ENCODE measurements around the gene BUB1.

The BUB1 gene

GRCh38 chr2:110659248-110659647, 18.6 kb downstream of the BUB1 start:
- no peak overlapping the region for H2BK15ac ChIP-seq (ENCODE audit: low read length)
- no peak overlapping the region for H4K8ac ChIP-seq (ENCODE audit: low read depth, low read length)
- DNase-seq (ENCODE audit: low spot score), result no peak
- H2BK5ac ChIP-seq (ENCODE audit: low read length), result no peak overlapping the region
- H3K4ac ChIP-seq (ENCODE audit: low read length), result no peak overlapping the region
- no peak overlapping the region for H3K18ac ChIP-seq (ENCODE audit: low read length)
- H3K9me3 ChIP-seq (replicated peaks in 1 of 2; ENCODE audit: control insufficient read depth in 2 of 2, insufficient read depth in 1 of 2, low read depth in 1 of 2, low read length in 2 of 2), result no peaks in the 10 kb centered on the region
- H3K27ac ChIP-seq (replicated peaks; ENCODE audit: low read length), result no peak overlapping the region
- peaks cover 2% of the 10 kb centered on the region for H3K79me1 ChIP-seq (ENCODE audit: low read depth, low read length)
- H3K36me3 ChIP-seq (replicated peaks in 1 of 2; ENCODE audit: control insufficient read depth in 2 of 2, insufficient read depth in 2 of 2, low read length in 2 of 2), result peaks cover 37 to 96% of the 10 kb centered on the region in 2 donors
- H3K4me2 ChIP-seq (ENCODE audit: insufficient read depth, low read length, poor library complexity, severe bottlenecking), result no peak overlapping the region
- H3K4me3 ChIP-seq (ENCODE audit: low read length in 2 of 2), result no peak overlapping the region
- no peak overlapping the region for H4K91ac ChIP-seq (ENCODE audit: low read depth, low read length, poor library complexity)
- no peak overlapping the region for H3K23ac ChIP-seq (ENCODE audit: low read depth, low read length, poor library complexity)
- WGBS, 2 donors (ENCODE audit: extremely low coverage in 2 of 2, insufficient read length in 2 of 2, insufficient replicate concordance in 1 of 2), result no CpG with 5 or more reads among the region's 2 CpGs
- H2AK5ac ChIP-seq (ENCODE audit: low read depth, low read length), result no peak overlapping the region
- H3K9ac ChIP-seq (ENCODE audit: low read depth, low read length, poor library complexity), result no peak overlapping the region
- no peak overlapping the region for H2BK12ac ChIP-seq (ENCODE audit: low read length)
- no peaks in the 10 kb centered on the region for H3K4me1 ChIP-seq (ENCODE audit: control insufficient read depth in 2 of 2, insufficient read depth in 1 of 2, low read depth in 1 of 2, low read length in 2 of 2)
- H2BK120ac ChIP-seq (ENCODE audit: low read depth, low read length), result no peak overlapping the region
- H3K14ac ChIP-seq (ENCODE audit: low read length), result no peak overlapping the region
- H2AFZ ChIP-seq (ENCODE audit: low read length), result no peak overlapping the region
- H3K27me3 ChIP-seq (ENCODE audit: control insufficient read depth in 3 of 3, insufficient read depth in 3 of 3, low read depth in 1 of 3, low read length in 3 of 3), result no peaks in the 10 kb centered on the region

GRCh38 chr2:110657724-110658305, 20.0 kb downstream of the BUB1 start:
- DNase-seq (ENCODE audit: low spot score), result no peak

GRCh38 chr2:110655701-110656100, 22.2 kb downstream of the BUB1 start:
- H3K14ac ChIP-seq (ENCODE audit: low read length), result no peak overlapping the region
- no peak overlapping the region for H3K4me3 ChIP-seq (ENCODE audit: low read length in 2 of 2)
- H3K23ac ChIP-seq (ENCODE audit: low read depth, low read length, poor library complexity), result no peak overlapping the region
- no peaks in the 10 kb centered on the region for H3K4me1 ChIP-seq (ENCODE audit: control insufficient read depth in 2 of 2, insufficient read depth in 1 of 2, low read depth in 1 of 2, low read length in 2 of 2)
- H3K9ac ChIP-seq (ENCODE audit: low read depth, low read length, poor library complexity), result no peak overlapping the region
- no peak overlapping the region for H3K18ac ChIP-seq (ENCODE audit: low read length)
- H3K27ac ChIP-seq (replicated peaks; ENCODE audit: low read length), result no peak overlapping the region
- no peak overlapping the region for H2AK5ac ChIP-seq (ENCODE audit: low read depth, low read length)
- no peak overlapping the region for H2BK12ac ChIP-seq (ENCODE audit: low read length)
- H3K27me3 ChIP-seq (ENCODE audit: control insufficient read depth in 3 of 3, insufficient read depth in 3 of 3, low read depth in 1 of 3, low read length in 3 of 3), result no peaks in the 10 kb centered on the region
- H2BK15ac ChIP-seq (ENCODE audit: low read length), result no peak overlapping the region
- H3K36me3 ChIP-seq (replicated peaks in 1 of 2; ENCODE audit: control insufficient read depth in 2 of 2, insufficient read depth in 2 of 2, low read length in 2 of 2), result peaks cover 41 to 98% of the 10 kb centered on the region in 2 donors
- no peak for DNase-seq (ENCODE audit: low spot score)
- no peak overlapping the region for H3K4me2 ChIP-seq (ENCODE audit: insufficient read depth, low read length, poor library complexity, severe bottlenecking)
- H3K79me1 ChIP-seq (ENCODE audit: low read depth, low read length), result no peaks in the 10 kb centered on the region
- no peak overlapping the region for H3K4ac ChIP-seq (ENCODE audit: low read length)
- no peak overlapping the region for H4K91ac ChIP-seq (ENCODE audit: low read depth, low read length, poor library complexity)
- H2BK5ac ChIP-seq (ENCODE audit: low read length), result no peak overlapping the region
- H4K8ac ChIP-seq (ENCODE audit: low read depth, low read length), result no peak overlapping the region
- no peak overlapping the region for H2BK120ac ChIP-seq (ENCODE audit: low read depth, low read length)
- H3K9me3 ChIP-seq (replicated peaks in 1 of 2; ENCODE audit: control insufficient read depth in 2 of 2, insufficient read depth in 1 of 2, low read depth in 1 of 2, low read length in 2 of 2), result no peaks in the 10 kb centered on the region
- no CpG with 5 or more reads among the region's 2 CpGs for WGBS, 2 donors (ENCODE audit: extremely low coverage in 2 of 2, insufficient read length in 2 of 2, insufficient replicate concordance in 1 of 2)
- H2AFZ ChIP-seq (ENCODE audit: low read length), result no peak overlapping the region

More at GRCh38 chr2:110657724-110658305, 20.0 kb downstream of the BUB1 start:
- Histone ChIP-seq H3K4me3 (ENCODE audit: low read length in 2 of 2) (no peak overlapping the region), H2BK120ac (ENCODE audit: low read depth, low read length) (no peak overlapping the region), H3K27ac (replicated peaks; ENCODE audit: low read length) (no peak overlapping the region), H2AFZ (ENCODE audit: low read length) (no peak overlapping the region), H3K79me1 (ENCODE audit: low read depth, low read length) (peaks cover 2% of the 10 kb centered on the region), H3K23ac (ENCODE audit: low read depth, low read length, poor library complexity) (no peak overlapping the region), H2BK15ac (ENCODE audit: low read length) (no peak overlapping the region), H3K14ac (ENCODE audit: low read length) (no peak overlapping the region), H4K8ac (ENCODE audit: low read depth, low read length) (no peak overlapping the region), H2BK5ac (ENCODE audit: low read length) (no peak overlapping the region), H3K4ac (ENCODE audit: low read length) (no peak overlapping the region), H3K4me2 (ENCODE audit: insufficient read depth, low read length, poor library complexity, severe bottlenecking) (no peak overlapping the region), H3K4me1 (ENCODE audit: control insufficient read depth in 2 of 2, insufficient read depth in 1 of 2, low read depth in 1 of 2, low read length in 2 of 2) (no peaks in the 10 kb centered on the region), H3K18ac (ENCODE audit: low read length) (no peak overlapping the region), H3K9ac (ENCODE audit: low read depth, low read length, poor library complexity) (no peak overlapping the region), H3K27me3 (ENCODE audit: control insufficient read depth in 3 of 3, insufficient read depth in 3 of 3, low read depth in 1 of 3, low read length in 3 of 3) (no peaks in the 10 kb centered on the region), H2AK5ac (ENCODE audit: low read depth, low read length) (no peak overlapping the region), H4K91ac (ENCODE audit: low read depth, low read length, poor library complexity) (no peak overlapping the region), H2BK12ac (ENCODE audit: low read length) (no peak overlapping the region), H3K9me3 (replicated peaks in 1 of 2; ENCODE audit: control insufficient read depth in 2 of 2, insufficient read depth in 1 of 2, low read depth in 1 of 2, low read length in 2 of 2) (no peaks in the 10 kb centered on the region), H3K36me3 (replicated peaks in 1 of 2; ENCODE audit: control insufficient read depth in 2 of 2, insufficient read depth in 2 of 2, low read length in 2 of 2) (peaks cover 43 to 98% of the 10 kb centered on the region in 2 donors)
- no CpG with 5 or more reads among the region's 3 CpGs for WGBS, 2 donors (ENCODE audit: extremely low coverage in 2 of 2, insufficient read length in 2 of 2, insufficient replicate concordance in 1 of 2)

GRCh38 chr2:110653861-110654260, 24.0 kb downstream of the BUB1 start:
- no peak overlapping the region for H2BK5ac ChIP-seq (ENCODE audit: low read length)
- H3K4me1 ChIP-seq (ENCODE audit: control insufficient read depth in 2 of 2, insufficient read depth in 1 of 2, low read depth in 1 of 2, low read length in 2 of 2), result no peaks in the 10 kb centered on the region
- H4K91ac ChIP-seq (ENCODE audit: low read depth, low read length, poor library complexity), result no peak overlapping the region
- H3K4me3 ChIP-seq (ENCODE audit: low read length in 2 of 2), result no peak overlapping the region
- H3K36me3 ChIP-seq (replicated peaks in 1 of 2; ENCODE audit: control insufficient read depth in 2 of 2, insufficient read depth in 2 of 2, low read length in 2 of 2), result peaks cover 42 to 100% of the 10 kb centered on the region in 2 donors
- no peaks in the 10 kb centered on the region for H3K9me3 ChIP-seq (replicated peaks in 1 of 2; ENCODE audit: control insufficient read depth in 2 of 2, insufficient read depth in 1 of 2, low read depth in 1 of 2, low read length in 2 of 2)
- no peak overlapping the region for H2AFZ ChIP-seq (ENCODE audit: low read length)
- H3K9ac ChIP-seq (ENCODE audit: low read depth, low read length, poor library complexity), result no peak overlapping the region
- no peak overlapping the region for H2BK120ac ChIP-seq (ENCODE audit: low read depth, low read length)
- H3K4me2 ChIP-seq (ENCODE audit: insufficient read depth, low read length, poor library complexity, severe bottlenecking), result no peak overlapping the region
- H2AK5ac ChIP-seq (ENCODE audit: low read depth, low read length), result no peak overlapping the region
- H3K4ac ChIP-seq (ENCODE audit: low read length), result no peak overlapping the region
- no peak overlapping the region for H3K14ac ChIP-seq (ENCODE audit: low read length)
- no peak overlapping the region for H3K18ac ChIP-seq (ENCODE audit: low read length)
- H2BK12ac ChIP-seq (ENCODE audit: low read length), result no peak overlapping the region
- DNase-seq (ENCODE audit: low spot score), result no peak
- no CpG with 5 or more reads among the region's 3 CpGs for WGBS, 2 donors (ENCODE audit: extremely low coverage in 2 of 2, insufficient read length in 2 of 2, insufficient replicate concordance in 1 of 2)
- no peak overlapping the region for H3K23ac ChIP-seq (ENCODE audit: low read depth, low read length, poor library complexity)
- no peak overlapping the region for H3K27ac ChIP-seq (replicated peaks; ENCODE audit: low read length)
- no peaks in the 10 kb centered on the region for H3K79me1 ChIP-seq (ENCODE audit: low read depth, low read length)
- H2BK15ac ChIP-seq (ENCODE audit: low read length), result no peak overlapping the region
- H4K8ac ChIP-seq (ENCODE audit: low read depth, low read length), result no peak overlapping the region
- H3K27me3 ChIP-seq (ENCODE audit: control insufficient read depth in 3 of 3, insufficient read depth in 3 of 3, low read depth in 1 of 3, low read length in 3 of 3), result no peaks in the 10 kb centered on the region

Data from neuronal stem cell (in vitro differentiated cells).